ENCODE data around the gene GALNT6.

Gene GALNT6

GRCh38 chr12:51419425-51420193 lies 28.4 kb upstream of the GALNT6 start:
- Mint-ChIP-seq H3K36me3 (no peaks in the 10 kb centered on the region), H3K27me3 (peaks cover 30% of the 10 kb centered on the region), H3K4me1 (peaks cover 19% of the 10 kb centered on the region), H3K9me3 (no peaks in the 10 kb centered on the region), H3K27ac (no peak overlapping the region), H3K4me3 (no peak overlapping the region)
- no peak for DNase-seq
- CTCF ChIA-PET = interaction anchor here (1.0 to 13.9 kb wide), 9 partner anchors 10 to 600 kb away, joined by 3 to 199 read pairs (median 7); no protein-coding TSS in a partner anchor

GRCh38 chr12:51417826-51418225 lies 26.6 kb upstream of the GALNT6 start:
- peaks cover 20% of the 10 kb centered on the region for H3K27me3 Mint-ChIP-seq
- DNase-seq = no peak
- peaks cover 11% of the 10 kb centered on the region for H3K4me1 Mint-ChIP-seq
- no peak overlapping the region for H3K4me3 Mint-ChIP-seq
- H3K36me3 Mint-ChIP-seq = no peaks in the 10 kb centered on the region
- H3K27ac Mint-ChIP-seq = no peak overlapping the region
- no peaks in the 10 kb centered on the region for H3K9me3 Mint-ChIP-seq
- CTCF ChIA-PET = interaction anchor here (1.0 to 13.9 kb wide), 3 partner anchors 10 to 114 kb away, joined by 4 to 199 read pairs (median 4); no protein-coding TSS in a partner anchor

- H3K9me3 Mint-ChIP-seq = no peaks in the 10 kb centered on the region
- H3K27ac Mint-ChIP-seq = no peak overlapping the region
- H3K4me1 Mint-ChIP-seq = peaks cover 11% of the 10 kb centered on the region
- peaks cover 16% of the 10 kb centered on the region for H3K27me3 Mint-ChIP-seq
- H3K36me3 Mint-ChIP-seq = no peaks in the 10 kb centered on the region
- no peak for DNase-seq
- no peak overlapping the region for H3K4me3 Mint-ChIP-seq
- CTCF ChIA-PET = interaction anchor here (1.4 kb wide), 1 partner anchor 398 kb away, joined by 3 read pairs; no protein-coding TSS in a partner anchor
Observed at GRCh38 chr12:51415931-51416330, 24.7 kb upstream of the GALNT6 start.

- no peak for DNase-seq
- CTCF ChIA-PET = no interaction called here
- H3K36me3 Mint-ChIP-seq = no peaks in the 10 kb centered on the region
- peaks cover 13% of the 10 kb centered on the region for H3K27me3 Mint-ChIP-seq
- H3K4me1 Mint-ChIP-seq = no peaks in the 10 kb centered on the region
- H3K27ac Mint-ChIP-seq = no peak overlapping the region
- H3K9me3 Mint-ChIP-seq = no peaks in the 10 kb centered on the region
- no peak overlapping the region for H3K4me3 Mint-ChIP-seq
Observed at GRCh38 chr12:51413791-51414190, 22.6 kb upstream of the GALNT6 start.

- no peak for DNase-seq
- Mint-ChIP-seq H3K27ac (no peak overlapping the region), H3K36me3 (no peaks in the 10 kb centered on the region), H3K27me3 (peaks cover 13% of the 10 kb centered on the region), H3K4me3 (no peak overlapping the region), H3K9me3 (no peaks in the 10 kb centered on the region), H3K4me1 (no peaks in the 10 kb centered on the region)
- CTCF ChIA-PET = interaction anchor here (0.8 kb wide), 1 partner anchor 11 kb away, joined by 3 read pairs; no protein-coding TSS in a partner anchor
Observed at GRCh38 chr12:51413149-51413548, 21.9 kb upstream of the GALNT6 start.

GRCh38 chr12:51409846-51410245 lies 18.6 kb upstream of the GALNT6 start:
- no peak overlapping the region for H3K27ac Mint-ChIP-seq
- CTCF ChIA-PET = no interaction called here
- DNase-seq = no peak
- H3K36me3 Mint-ChIP-seq = no peaks in the 10 kb centered on the region
- H3K9me3 Mint-ChIP-seq = no peaks in the 10 kb centered on the region
- peaks cover 4% of the 10 kb centered on the region for H3K27me3 Mint-ChIP-seq
- H3K4me3 Mint-ChIP-seq = no peak overlapping the region
- peaks cover 6% of the 10 kb centered on the region for H3K4me1 Mint-ChIP-seq

GRCh38 chr12:51407604-51408003 lies 16.4 kb upstream of the GALNT6 start:
- Mint-ChIP-seq H3K9me3 (no peaks in the 10 kb centered on the region), H3K27ac (no peak overlapping the region), H3K4me1 (peaks cover 6% of the 10 kb centered on the region), H3K27me3 (peaks cover 10% of the 10 kb centered on the region), H3K36me3 (no peaks in the 10 kb centered on the region), H3K4me3 (no peak overlapping the region)
- CTCF ChIA-PET = no interaction called here
- no peak for DNase-seq

- CTCF ChIA-PET = interaction anchor here (1.0 kb wide), 1 partner anchor 114 kb away, joined by 3 read pairs; no protein-coding TSS in a partner anchor
- no peak overlapping the region for H3K4me3 Mint-ChIP-seq
- no peaks in the 10 kb centered on the region for H3K36me3 Mint-ChIP-seq
- DNase-seq = no peak
- H3K4me1 Mint-ChIP-seq = peaks cover 6% of the 10 kb centered on the region
- no peak overlapping the region for H3K27ac Mint-ChIP-seq
- H3K9me3 Mint-ChIP-seq = no peaks in the 10 kb centered on the region
- H3K27me3 Mint-ChIP-seq = peaks cover 10% of the 10 kb centered on the region
Observed at GRCh38 chr12:51406859-51407258, 15.7 kb upstream of the GALNT6 start.

GRCh38 chr12:51406290-51406689 lies 15.1 kb upstream of the GALNT6 start:
- CTCF ChIA-PET = interaction anchor here (1.0 kb wide), 1 partner anchor 114 kb away, joined by 3 read pairs; no protein-coding TSS in a partner anchor
- no peak for DNase-seq
- Mint-ChIP-seq H3K4me1 (peaks cover 6% of the 10 kb centered on the region), H3K9me3 (no peaks in the 10 kb centered on the region), H3K4me3 (no peak overlapping the region), H3K27ac (no peak overlapping the region), H3K36me3 (no peaks in the 10 kb centered on the region), H3K27me3 (peaks cover 14% of the 10 kb centered on the region)

GRCh38 chr12:51405801-51406207 lies 14.6 kb upstream of the GALNT6 start:
- H3K4me1 Mint-ChIP-seq = peaks cover 6% of the 10 kb centered on the region
- no peaks in the 10 kb centered on the region for H3K36me3 Mint-ChIP-seq
- H3K27ac Mint-ChIP-seq = no peak overlapping the region
- CTCF ChIA-PET = interaction anchor here (1.0 kb wide), 1 partner anchor 115 kb away, joined by 3 read pairs; no protein-coding TSS in a partner anchor
- no peak overlapping the region for H3K4me3 Mint-ChIP-seq
- H3K27me3 Mint-ChIP-seq = peaks cover 14% of the 10 kb centered on the region
- DNase-seq = no peak
- no peaks in the 10 kb centered on the region for H3K9me3 Mint-ChIP-seq

GRCh38 chr12:51404627-51405026 lies 13.4 kb upstream of the GALNT6 start:
- no peak overlapping the region for H3K4me3 Mint-ChIP-seq
- peaks cover 6% of the 10 kb centered on the region for H3K4me1 Mint-ChIP-seq
- H3K27me3 Mint-ChIP-seq = peaks cover 13% of the 10 kb centered on the region
- no peak overlapping the region for H3K27ac Mint-ChIP-seq
- CTCF ChIA-PET = no interaction called here
- DNase-seq = no peak
- H3K36me3 Mint-ChIP-seq = no peaks in the 10 kb centered on the region
- no peaks in the 10 kb centered on the region for H3K9me3 Mint-ChIP-seq

GRCh38 chr12:51403681-51404136 lies 12.5 kb upstream of the GALNT6 start:
- CTCF ChIA-PET = no interaction called here
- Mint-ChIP-seq H3K27ac (no peak overlapping the region), H3K4me1 (peaks cover 6% of the 10 kb centered on the region), H3K36me3 (no peaks in the 10 kb centered on the region), H3K4me3 (no peak overlapping the region), H3K27me3 (peaks cover 22% of the 10 kb centered on the region), H3K9me3 (no peaks in the 10 kb centered on the region)
- no peak for DNase-seq

GRCh38 chr12:51403159-51403558 lies 12.0 kb upstream of the GALNT6 start:
- peaks cover 6% of the 10 kb centered on the region for H3K4me1 Mint-ChIP-seq
- no peaks in the 10 kb centered on the region for H3K36me3 Mint-ChIP-seq
- CTCF ChIA-PET = interaction anchor here (1.6 kb wide), 1 partner anchor 18 kb away, joined by 4 read pairs; no protein-coding TSS in a partner anchor
- H3K27me3 Mint-ChIP-seq = peaks cover 25% of the 10 kb centered on the region
- no peak for DNase-seq
- H3K9me3 Mint-ChIP-seq = no peaks in the 10 kb centered on the region
- H3K27ac Mint-ChIP-seq = no peak overlapping the region
- H3K4me3 Mint-ChIP-seq = no peak overlapping the region

GRCh38 chr12:51401900-51402299 lies 10.7 kb upstream of the GALNT6 start:
- H3K36me3 Mint-ChIP-seq = no peaks in the 10 kb centered on the region
- CTCF ChIA-PET = interaction anchor here (1.6 kb wide), 1 partner anchor 19 kb away, joined by 4 read pairs; no protein-coding TSS in a partner anchor

GRCh38 chr12:51401486-51401885 lies 10.3 kb upstream of the GALNT6 start:
- H3K27ac Mint-ChIP-seq = no peak overlapping the region
- H3K36me3 Mint-ChIP-seq = no peaks in the 10 kb centered on the region
- CTCF ChIA-PET = interaction anchor here (1.6 kb wide), 1 partner anchor 19 kb away, joined by 4 read pairs; no protein-coding TSS in a partner anchor
- peaks cover 25% of the 10 kb centered on the region for H3K27me3 Mint-ChIP-seq
- H3K4me3 Mint-ChIP-seq = no peak overlapping the region
- H3K9me3 Mint-ChIP-seq = no peaks in the 10 kb centered on the region
- DNase-seq = no peak
- no peaks in the 10 kb centered on the region for H3K4me1 Mint-ChIP-seq

More at GRCh38 chr12:51401900-51402299, 10.7 kb upstream of the GALNT6 start:
- H3K4me1 Mint-ChIP-seq = no peaks in the 10 kb centered on the region
- no peak for DNase-seq
- H3K4me3 Mint-ChIP-seq = no peak overlapping the region
- H3K9me3 Mint-ChIP-seq = no peaks in the 10 kb centered on the region
- no peak overlapping the region for H3K27ac Mint-ChIP-seq
- peaks cover 25% of the 10 kb centered on the region for H3K27me3 Mint-ChIP-seq
